ENCODE data around the gene CARD10. TPM values are rescaled to one million over a fixed set of nuclear protein-coding genes. Genes with fewer than 3 reads are reported as not detected.
A peak's percentile ranks its signal among the peaks of the same experiment; 100 is the strongest.

The CARD10 gene
- total RNA-seq, 1 experiment from 2014 or later: 16.5 TPM

GRCh38 chr22:37498289-37498909 is 20.8 kb downstream of the CARD10 start:
- no peaks in the 10 kb centered on the region; the same call in 1 of the 2 replicates for H3K36me3 ChIP-seq (replicated peaks; ENCODE audit: control insufficient read depth, insufficient read depth, low read length)
- no peak overlapping the region for H3K4me3 ChIP-seq (ENCODE audit: insufficient read depth, low read depth, low read length)
- no peaks in the 10 kb centered on the region for H3K27me3 ChIP-seq (ENCODE audit: control insufficient read depth, insufficient read depth, low read length)
- DNase-seq: peak; percentile 99

DNA sequence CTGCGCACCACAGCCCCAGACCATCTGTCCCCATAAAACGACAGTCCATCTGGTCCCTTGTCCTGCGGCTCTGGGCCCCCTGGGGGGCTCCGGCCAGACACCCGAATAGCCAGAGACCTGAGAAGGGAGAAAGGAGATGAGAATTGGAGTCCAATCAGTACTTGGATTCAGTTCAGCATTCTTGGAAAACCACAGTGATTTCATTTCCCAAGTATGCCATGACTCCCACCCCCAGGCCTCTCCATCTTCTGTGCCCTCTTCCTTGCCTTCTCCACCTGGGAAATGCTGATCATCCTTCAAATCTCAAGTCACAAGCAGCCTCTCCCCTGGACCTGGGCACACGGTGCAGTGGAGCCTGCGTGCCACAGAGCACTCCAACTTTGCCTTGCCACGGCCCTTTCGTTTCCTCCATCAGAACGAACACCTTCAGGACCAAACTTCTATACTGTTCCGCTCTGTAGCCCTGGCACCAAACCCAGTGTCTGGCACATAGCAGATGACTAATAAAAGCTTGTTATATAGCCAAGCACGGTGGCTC is 22.1 kb downstream of the CARD10 start:
- H3K27me3 ChIP-seq (ENCODE audit: control insufficient read depth, insufficient read depth, low read length): no peaks in the 10 kb centered on the region
- H3K4me3 ChIP-seq (ENCODE audit: insufficient read depth, low read depth, low read length): no peak overlapping the region
- no peak for DNase-seq
- no peaks in the 10 kb centered on the region; the same call in 1 of the 2 replicates for H3K36me3 ChIP-seq (replicated peaks; ENCODE audit: control insufficient read depth, insufficient read depth, low read length)

DNA sequence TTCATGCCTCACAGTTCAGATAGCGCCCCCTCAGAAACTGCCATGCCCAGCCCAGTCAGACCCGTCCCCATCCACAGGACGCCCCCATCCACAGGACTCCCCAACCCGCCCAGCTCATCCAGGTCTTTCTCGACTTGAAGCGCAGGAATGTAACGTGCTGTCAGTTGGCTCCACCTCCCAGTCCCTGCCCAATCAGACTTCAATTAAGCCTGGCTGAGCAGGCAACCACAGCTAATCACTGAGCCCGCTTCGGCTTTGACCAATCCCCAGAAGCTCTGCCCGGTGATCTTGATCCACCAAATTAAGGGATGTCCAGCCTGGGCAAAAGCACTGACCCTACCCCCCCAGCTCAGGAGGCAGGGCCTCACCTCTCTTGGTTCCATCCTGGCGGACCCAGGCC is 22.6 kb downstream of the CARD10 start:
- no peak overlapping the region for H3K4me3 ChIP-seq (ENCODE audit: insufficient read depth, low read depth, low read length)
- peak; percentile 88 for DNase-seq

DNA sequence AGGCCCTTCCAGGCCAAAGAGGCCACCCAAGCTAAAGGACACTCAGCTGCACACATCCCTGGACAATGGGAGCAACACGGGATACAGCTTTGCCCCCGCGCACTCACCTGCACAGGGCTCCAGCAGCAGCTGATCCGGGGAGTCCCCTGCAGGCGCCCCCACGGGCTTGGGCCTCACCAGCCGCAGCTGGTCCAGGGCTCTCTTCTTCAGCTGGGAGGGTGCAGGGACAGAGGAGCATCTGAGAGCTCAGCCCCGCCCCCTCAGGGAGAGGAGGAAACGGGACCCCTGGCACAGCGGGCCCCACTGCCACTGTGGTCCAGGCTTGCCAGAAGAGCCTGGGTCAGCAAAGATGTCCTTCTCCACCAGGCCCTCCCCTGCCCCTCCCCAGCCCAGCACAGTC is 25.2 kb downstream of the CARD10 start:
- Histone ChIP-seq H3K4me3 (ENCODE audit: insufficient read depth, low read depth, low read length) (no peak overlapping the region), H3K36me3 (replicated peaks; ENCODE audit: control insufficient read depth, insufficient read depth, low read length) (no peaks in the 10 kb centered on the region; the same call in 1 of the 2 replicates), H3K27me3 (ENCODE audit: control insufficient read depth, insufficient read depth, low read length) (no peaks in the 10 kb centered on the region)
- DNase-seq: peak; percentile 71

More for the DNA sequence above, 22.6 kb downstream of the CARD10 start:
- H3K27me3 ChIP-seq (ENCODE audit: control insufficient read depth, insufficient read depth, low read length): no peaks in the 10 kb centered on the region
- no peaks in the 10 kb centered on the region; the same call in 1 of the 2 replicates for H3K36me3 ChIP-seq (replicated peaks; ENCODE audit: control insufficient read depth, insufficient read depth, low read length)

- Histone ChIP-seq H3K36me3 (replicated peaks; ENCODE audit: control insufficient read depth, insufficient read depth, low read length) (no peaks in the 10 kb centered on the region; the same call in 1 of the 2 replicates), H3K4me3 (ENCODE audit: insufficient read depth, low read depth, low read length) (no peak overlapping the region), H3K27me3 (ENCODE audit: control insufficient read depth, insufficient read depth, low read length) (no peaks in the 10 kb centered on the region)
- DNase-seq: peak; percentile 93
These were observed 26.5 kb downstream of the CARD10 start for GRCh38 chr22:37492428-37493344.

GRCh38 chr22:37491559-37492427 is 27.4 kb downstream of the CARD10 start:
- Histone ChIP-seq H3K36me3 (replicated peaks; ENCODE audit: control insufficient read depth, insufficient read depth, low read length) (no peaks in the 10 kb centered on the region; the same call in 1 of the 2 replicates), H3K27me3 (ENCODE audit: control insufficient read depth, insufficient read depth, low read length) (no peaks in the 10 kb centered on the region), H3K4me3 (ENCODE audit: insufficient read depth, low read depth, low read length) (no peak overlapping the region)
- DNase-seq: no peak

GRCh38 chr22:37491106-37491505 is 28.1 kb downstream of the CARD10 start:
- peak; percentile 62 for DNase-seq
- peaks cover under 1% of the 10 kb centered on the region; the same call in 1 of the 2 replicates for H3K27me3 ChIP-seq (ENCODE audit: control insufficient read depth, insufficient read depth, low read length)
- H3K4me3 ChIP-seq (ENCODE audit: insufficient read depth, low read depth, low read length): no peak overlapping the region
- no peaks in the 10 kb centered on the region; the same call in 1 of the 2 replicates for H3K36me3 ChIP-seq (replicated peaks; ENCODE audit: control insufficient read depth, insufficient read depth, low read length)

DNA sequence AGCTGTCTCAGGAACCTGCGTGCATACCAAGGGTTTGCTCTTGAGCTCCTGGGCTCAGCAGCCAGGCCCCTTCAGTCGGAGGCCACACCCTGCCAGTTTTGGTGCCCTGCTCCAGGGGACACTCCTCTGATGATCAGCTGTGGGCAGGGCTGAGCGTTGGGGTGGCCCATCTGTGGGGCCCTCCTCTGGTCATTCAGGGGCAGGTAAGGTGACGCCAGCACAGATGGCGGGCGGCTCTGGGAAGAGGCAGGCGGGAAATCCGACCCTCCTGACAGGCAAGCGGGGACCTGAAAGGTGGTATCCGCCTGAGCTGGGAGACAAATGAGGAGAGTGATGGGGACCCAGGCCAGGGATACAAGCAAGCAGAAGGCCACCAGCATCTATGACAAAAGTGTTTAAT is 29.2 kb downstream of the CARD10 start:
- DNase-seq: no peak
- Histone ChIP-seq H3K27me3 (ENCODE audit: control insufficient read depth, insufficient read depth, low read length) (peaks cover 3% of the 10 kb centered on the region), H3K4me3 (ENCODE audit: insufficient read depth, low read depth, low read length) (no peak overlapping the region), H3K36me3 (replicated peaks; ENCODE audit: control insufficient read depth, insufficient read depth, low read length) (no peaks in the 10 kb centered on the region; the same call in 1 of the 2 replicates)

GRCh38 chr22:37488337-37489135 is 30.7 kb downstream of the CARD10 start:
- H3K36me3 ChIP-seq (replicated peaks; ENCODE audit: control insufficient read depth, insufficient read depth, low read length): no peaks in the 10 kb centered on the region; the same call in 1 of the 2 replicates
- peak; percentile 78 for DNase-seq
- H3K27me3 ChIP-seq (ENCODE audit: control insufficient read depth, insufficient read depth, low read length): peaks cover 3% of the 10 kb centered on the region
- H3K4me3 ChIP-seq (ENCODE audit: insufficient read depth, low read depth, low read length): no peak overlapping the region

DNA sequence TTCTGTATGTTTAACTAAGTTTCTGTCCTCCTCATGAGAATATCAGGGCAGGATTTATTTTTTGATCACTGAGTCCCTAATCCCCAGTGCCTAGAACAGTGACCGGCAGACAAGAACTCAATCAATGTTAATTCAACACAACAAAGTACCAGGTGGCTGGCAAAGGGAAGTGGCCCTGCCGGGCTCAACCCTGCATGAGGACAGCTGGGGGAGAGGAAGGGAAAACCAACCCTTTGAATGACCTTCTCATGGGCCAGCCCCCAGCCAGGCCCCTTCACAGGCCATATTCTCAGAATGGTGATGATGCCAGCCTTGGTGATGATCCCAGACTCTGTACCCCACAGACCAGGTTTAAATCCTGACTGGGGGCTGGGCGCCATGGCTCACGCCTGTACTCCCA is 31.6 kb downstream of the CARD10 start:
- DNase-seq: peak; percentile 76
- peaks cover 3% of the 10 kb centered on the region for H3K27me3 ChIP-seq (ENCODE audit: control insufficient read depth, insufficient read depth, low read length)
- no peaks in the 10 kb centered on the region; the same call in 1 of the 2 replicates for H3K36me3 ChIP-seq (replicated peaks; ENCODE audit: control insufficient read depth, insufficient read depth, low read length)
- no peak overlapping the region for H3K4me3 ChIP-seq (ENCODE audit: insufficient read depth, low read depth, low read length)

DNA sequence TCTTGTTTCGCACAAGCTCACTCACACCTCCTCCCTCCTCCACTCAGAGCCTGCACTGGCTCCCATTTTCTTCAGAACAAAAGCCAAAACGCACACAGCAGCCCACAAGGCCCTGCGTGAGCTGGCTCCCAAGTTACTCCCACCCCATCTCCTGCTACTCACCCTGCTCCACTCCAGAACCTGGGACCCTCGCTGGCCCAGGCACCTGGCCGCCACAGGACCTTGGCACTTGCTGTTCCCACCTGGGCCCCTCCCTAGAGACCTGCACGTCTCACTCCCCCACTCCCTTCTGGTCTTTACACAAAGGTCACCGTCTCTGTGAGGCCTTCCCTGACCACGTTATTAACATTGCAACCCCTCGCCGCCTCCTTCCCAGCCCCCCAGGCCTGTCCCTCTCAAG is 32.1 kb downstream of the CARD10 start:
- Histone ChIP-seq H3K27me3 (ENCODE audit: control insufficient read depth, insufficient read depth, low read length) (peaks cover 3% of the 10 kb centered on the region), H3K4me3 (ENCODE audit: insufficient read depth, low read depth, low read length) (no peak overlapping the region), H3K36me3 (replicated peaks; ENCODE audit: control insufficient read depth, insufficient read depth, low read length) (no peaks in the 10 kb centered on the region; the same call in 1 of the 2 replicates)
- DNase-seq: no peak

DNA sequence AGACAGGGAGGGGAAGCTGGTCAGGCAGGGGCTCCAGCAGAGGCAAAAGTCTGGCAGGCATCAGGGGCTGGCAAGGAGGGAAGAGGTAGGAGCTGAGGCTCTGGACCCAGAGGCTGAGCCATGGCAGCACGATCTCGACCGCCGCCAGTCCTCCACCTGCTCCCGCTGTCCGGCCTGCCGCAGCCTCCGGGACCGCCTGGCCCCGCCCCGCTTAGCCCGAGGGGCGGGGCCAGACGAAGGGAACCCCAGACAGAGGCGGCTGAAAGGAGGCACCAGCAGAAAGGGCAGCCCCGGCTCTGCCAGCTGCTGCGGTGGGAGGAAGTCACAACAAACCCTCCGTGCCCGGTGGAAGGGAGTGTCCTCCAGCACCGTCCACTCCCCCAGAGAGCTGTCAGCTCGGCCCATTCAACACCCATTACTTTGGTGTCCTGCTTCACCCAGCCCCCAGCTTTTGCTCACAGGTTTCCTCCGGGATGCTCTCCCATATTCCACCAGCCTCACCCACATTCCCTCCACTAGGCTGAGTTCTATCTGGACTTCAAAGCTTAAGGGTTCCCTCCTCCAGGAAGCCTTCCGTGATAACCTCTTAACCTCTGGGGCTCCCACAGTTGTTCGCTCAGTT is 32.9 kb downstream of the CARD10 start, which contains the start of gene MFNG:
Gene MFNG, minus strand, starts transcription at position 161 of the 622 bp plus-strand sequence. CDS start 207 bp downstream, outside the sequence.
- Histone ChIP-seq H3K4me3 (ENCODE audit: insufficient read depth, low read depth, low read length) (peak within 1 kb of the TSS; percentile 11; the same call in 1 of the 2 replicates), H3K27me3 (ENCODE audit: control insufficient read depth, insufficient read depth, low read length) (peaks cover 3% of the 10 kb centered on the region), H3K36me3 (replicated peaks; ENCODE audit: control insufficient read depth, insufficient read depth, low read length) (no peaks in the 10 kb centered on the region)
- peak; percentile 98 for DNase-seq
